Measurements from ENCODE around the gene SPTBN1. TPM values are rescaled to one million over a fixed set of nuclear protein-coding genes. Genes with fewer than 3 reads are reported as not detected.

SPTBN1 gene
- total RNA-seq, 4 donors from 2014 or later, result 189 to 423 (median 341) TPM

GRCh38 chr2:54569745-54570301 is 113.7 kb downstream of the SPTBN1 start:
- peaks cover 6 to 20% of the 10 kb centered on the region in 2 donors for H3K4me1 ChIP-seq
- intact Hi-C loops (cut with DNase I; ENCODE audit: low total_unique reads), result no loop called here

DNA sequence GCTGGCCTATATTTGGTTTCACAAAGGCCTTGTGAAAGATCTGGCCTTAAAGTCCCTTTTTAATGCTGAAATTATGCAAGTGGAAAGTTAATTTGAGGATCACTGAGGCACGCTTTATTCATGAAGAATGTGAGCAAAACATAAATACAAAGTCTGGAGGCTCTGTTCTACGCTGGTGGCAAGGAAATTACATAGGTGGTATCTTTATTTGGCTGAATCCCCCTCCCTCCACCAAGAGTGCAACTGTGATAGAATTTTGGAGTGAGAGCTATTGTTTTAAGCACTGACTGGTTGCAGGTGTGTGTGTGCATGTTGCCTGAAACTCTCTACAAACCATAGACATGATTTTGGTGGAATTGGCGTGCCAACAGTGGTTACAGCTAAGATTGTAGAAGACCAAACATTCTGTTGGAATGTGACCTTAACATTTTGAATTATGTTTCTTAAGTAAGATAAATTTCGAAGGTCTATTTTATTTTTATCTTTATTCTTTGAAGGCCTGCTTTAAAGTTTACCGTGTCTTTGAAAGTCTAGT is 114.3 kb downstream of the SPTBN1 start:
- Histone ChIP-seq H3K27me3 (no peaks in the 10 kb centered on the region), H3K27ac (peak overlapping the region; percentile 76 to 85), H3K9me3 (no peaks in the 10 kb centered on the region), H3K4me3 (no peak overlapping the region), H3K36me3 (no peaks in the 10 kb centered on the region), H3K4me1 (peaks cover 6 to 20% of the 10 kb centered on the region in 2 donors)
- intact Hi-C loops (cut with DNase I; ENCODE audit: low total_unique reads), result no loop called here
- TF ChIP-seq POLR2A (IDR thresholded peaks at IDR 0.05), result no peak
- no peak for TF ChIP-seq CTCF (IDR thresholded peaks at IDR 0.05)
- no peak for DNase-seq

More at GRCh38 chr2:54569745-54570301, 113.7 kb downstream of the SPTBN1 start:
- no peak for DNase-seq
- no peaks in the 10 kb centered on the region for H3K36me3 ChIP-seq
- H3K27me3 ChIP-seq, result no peaks in the 10 kb centered on the region
- TF ChIP-seq POLR2A (IDR thresholded peaks at IDR 0.05) (no peak), CTCF (IDR thresholded peaks at IDR 0.05) (no peak)
- H3K4me3 ChIP-seq, result no peak overlapping the region
- peak overlapping the region; percentile 76 to 85 for H3K27ac ChIP-seq
- H3K9me3 ChIP-seq, result no peaks in the 10 kb centered on the region

DNA sequence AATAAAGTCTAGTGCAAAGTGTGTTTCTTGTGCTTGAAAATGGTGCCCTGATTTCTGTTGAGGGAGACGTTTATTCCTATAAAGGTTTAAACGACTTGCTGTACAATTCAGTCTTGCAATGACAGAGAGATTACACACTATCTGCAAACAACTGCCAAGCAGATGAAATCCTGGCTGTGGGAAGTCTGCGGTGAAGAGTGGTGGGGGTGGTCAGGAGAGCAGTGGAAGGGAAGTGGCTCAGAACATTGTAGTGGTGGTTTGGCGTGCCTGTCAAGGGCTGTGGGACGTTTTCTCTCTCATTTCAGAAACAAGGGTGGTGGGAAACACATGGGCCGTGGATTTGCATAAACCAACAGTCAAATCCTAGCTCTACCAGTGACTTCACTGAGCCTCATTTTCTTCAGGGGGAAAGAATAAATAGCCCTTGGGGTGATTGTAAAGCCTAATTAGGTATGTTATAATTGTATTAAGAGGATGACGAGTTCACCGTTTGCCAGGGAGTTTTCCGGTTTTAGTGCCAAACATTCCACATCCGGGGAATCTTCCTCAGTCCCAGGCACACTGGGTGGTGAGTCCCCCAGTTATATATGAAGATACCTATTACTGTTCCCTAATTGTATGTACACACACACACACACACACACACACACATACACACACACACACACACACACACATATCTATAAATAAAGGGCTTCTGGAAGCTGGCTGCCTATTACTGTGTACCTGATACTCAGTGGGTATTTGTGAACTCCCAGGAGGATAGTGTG is 115.0 kb downstream of the SPTBN1 start:
- no peak overlapping the region for H3K4me3 ChIP-seq
- no peaks in the 10 kb centered on the region for H3K36me3 ChIP-seq
- peak overlapping the region; percentile 76 to 85 for H3K27ac ChIP-seq
- DNase-seq, result peak; percentile 64 to 66
- H3K4me1 ChIP-seq, result peaks cover 6 to 20% of the 10 kb centered on the region in 2 donors
- no peaks in the 10 kb centered on the region for H3K27me3 ChIP-seq
- TF ChIP-seq POLR2A (IDR thresholded peaks at IDR 0.05) (no peak), CTCF (IDR thresholded peaks at IDR 0.05) (no peak)
- no peaks in the 10 kb centered on the region for H3K9me3 ChIP-seq
- intact Hi-C loops (cut with DNase I; ENCODE audit: low total_unique reads), result no loop called here

GRCh38 chr2:54572262-54572635 is 116.1 kb downstream of the SPTBN1 start:
- Histone ChIP-seq H3K27me3 (no peaks in the 10 kb centered on the region), H3K27ac (peak overlapping the region; percentile 76 to 85), H3K36me3 (no peaks in the 10 kb centered on the region), H3K4me1 (peaks cover 6 to 20% of the 10 kb centered on the region in 2 donors), H3K4me3 (no peak overlapping the region), H3K9me3 (no peaks in the 10 kb centered on the region)
- no peak for TF ChIP-seq CTCF (IDR thresholded peaks at IDR 0.05)
- TF ChIP-seq POLR2A (IDR thresholded peaks at IDR 0.05), result no peak
- intact Hi-C loops (cut with DNase I; ENCODE audit: low total_unique reads), result no loop called here
- DNase-seq, result no peak

Data from uterus (tissue), 4 donors.